SK-N-SH (cell line): ENCODE measurements around the gene MED22. TPM values are rescaled to one million over a fixed set of nuclear protein-coding genes. Genes with fewer than 3 reads are reported as not detected.
A peak's percentile ranks its signal among the peaks of the same experiment; 100 is the strongest.

Experiments used
- CTCF ChIA-PET: fragments of 300-600, 350-600 bp; formaldehyde crosslinking; extraction: SDS; loops from one replicate; lab custom pipeline; 2021; lab: Yijun Ruan, JAX
- POLR2A ChIA-PET: fragments of 350-600 bp; sonication (Branson Sonifier 250); formaldehyde crosslinking; extraction: SDS; loops from one replicate; lab custom pipeline; 2020; ENCODE audit warnings: antibody characterized with exemption, inconsistent platforms; lab: Yijun Ruan, JAX
- DNase-seq: peaks from one replicate; pipeline ENCODE4 v3.0.0; 2012
- H2AFZ ChIP-seq: fragments of 200-600 bp; sonication (generic); 2 replicates; pipeline ENCODE4 v1.8.1; 2016; ENCODE audit warnings: antibody characterized with exemption, mild to moderate bottlenecking, low read depth
- H3F3A ChIP-seq: fragments of 200-600 bp; sonication (generic); replicated peaks from 2 replicates; pipeline ENCODE3; 2016; ENCODE audit warnings: antibody characterized with exemption, mild to moderate bottlenecking; ENCODE audit not compliant: insufficient read depth
- H3K27ac ChIP-seq, 2 experiments: fragments of 200-500 bp in 1 of 2; fragments of 200-600 bp in 1 of 2; sonication (Bioruptor generic) in 1 of 2; sonication (generic), shearing (Covaris generic) in 1 of 2; 2 replicates each; pipeline versions ENCODE4 v1.5.1 to v1.6.1; 2014 to 2016; ENCODE audit warnings: low read depth in 2 of 2, inconsistent platforms in 1 of 2, low read length in 1 of 2, mild to moderate bottlenecking in 1 of 2, mixed read lengths in 1 of 2
- H3K27me3 ChIP-seq: fragments of 200-600 bp; sonication (generic), shearing (Covaris generic); 2 replicates; pipeline ENCODE4 v1.6.1; 2016; ENCODE audit warnings: mixed run types; ENCODE audit not compliant: insufficient read depth
- H3K36me3 ChIP-seq, 2 experiments: fragments of 200-500 bp in 1 of 2; fragments of 200-600 bp in 1 of 2; sonication (Bioruptor generic) in 1 of 2; sonication (generic) in 1 of 2; replicated peaks in 1 of 2; 2 replicates each; pipeline versions ENCODE3 to v1.5.1; 2014 to 2016; ENCODE audit warnings: low read length in 1 of 2, mild to moderate bottlenecking in 1 of 2; ENCODE audit not compliant: insufficient read depth in 2 of 2, control insufficient read depth in 1 of 2
- H3K4me1 ChIP-seq, 2 experiments: fragments of 200-500 bp in 1 of 2; fragments of 200-600 bp in 1 of 2; sonication (Bioruptor generic) in 1 of 2; sonication (generic), shearing (Covaris generic) in 1 of 2; 2 replicates each; pipeline versions ENCODE4 v1.5.1 to v1.6.1; 2014 to 2016; ENCODE audit warnings: low read depth in 1 of 2, low read length in 1 of 2, mixed run types in 1 of 2; ENCODE audit not compliant: insufficient read depth in 2 of 2, control insufficient read depth in 1 of 2
- H3K4me2 ChIP-seq: fragments of 200-600 bp; sonication (generic), shearing (Covaris generic); 2 replicates; pipeline ENCODE4 v1.6.1; 2017; ENCODE audit warnings: mixed run types
- H3K4me3 ChIP-seq, 2 experiments: fragments of 200-500 bp in 1 of 2; fragments of 200-600 bp in 1 of 2; sonication (Bioruptor generic) in 1 of 2; sonication (generic), shearing (Covaris generic) in 1 of 2; 2 replicates each; pipeline versions ENCODE4 v1.5.1 to v1.8.1; 2014 to 2016; ENCODE audit warnings: low read depth in 2 of 2, inconsistent platforms in 1 of 2, low read length in 1 of 2, mild to moderate bottlenecking in 1 of 2, mixed read lengths in 1 of 2, moderate library complexity in 1 of 2
- H3K79me2 ChIP-seq: fragments of 200-600 bp; sonication (generic); 2 replicates; pipeline ENCODE4 v1.8.1; 2017; ENCODE audit warnings: mild to moderate bottlenecking; ENCODE audit not compliant: insufficient read depth
- H3K9ac ChIP-seq: fragments of 200-600 bp; sonication (generic); 2 replicates; pipeline ENCODE4 v1.6.1; 2017; ENCODE audit warnings: mixed run types
- H3K9me2 ChIP-seq: fragments of 200-600 bp; sonication (generic); 2 replicates; pipeline ENCODE4 v1.6.1; 2017; ENCODE audit warnings: mixed run types
- H3K9me3 ChIP-seq: fragments of 200-600 bp; sonication (generic); 2 replicates; pipeline ENCODE4 v1.6.1; 2017; ENCODE audit warnings: mixed run types, mild to moderate bottlenecking, moderate library complexity
- H4K20me1 ChIP-seq: fragments of 200-600 bp; sonication (generic); 2 replicates; pipeline ENCODE4 v1.6.1; 2017; ENCODE audit warnings: mild to moderate bottlenecking, mixed run types; ENCODE audit not compliant: insufficient read depth
- EP300 ChIP-seq, 2 experiments: IDR thresholded peaks; 2 replicates each; pipeline versions ENCODE4 v1.4.0 to v1.6.1; 2012; ENCODE audit warnings: borderline replicate concordance in 1 of 2, low read depth in 1 of 2, low read length in 1 of 2
- EZH2phosphoT487 ChIP-seq: fragments of 200-600 bp; sonication (generic); IDR thresholded peaks from 2 replicates; pipeline ENCODE4 v1.6.1; 2017; ENCODE audit warnings: low read depth, mixed run types, mild to moderate bottlenecking, antibody characterized with exemption, moderate library complexity, borderline replicate concordance
- FOXJ3 ChIP-seq: sonication (generic); formaldehyde crosslinking; IDR thresholded peaks from 2 replicates; pipeline ENCODE4 v1.5.1; 2020; ENCODE audit warnings: mild to moderate bottlenecking, missing genetic modification reagents
- GATA2 ChIP-seq: sonication (generic); formaldehyde crosslinking; IDR thresholded peaks from 2 replicates; pipeline ENCODE4 v1.5.0; 2020; ENCODE audit warnings: mild to moderate bottlenecking, missing genetic modification reagents
- JUND ChIP-seq: IDR thresholded peaks from 2 replicates; pipeline ENCODE4 v1.4.0; 2012
- MXI1 ChIP-seq: IDR thresholded peaks from 2 replicates; pipeline ENCODE4 v1.6.1; 2012; ENCODE audit warnings: mild to moderate bottlenecking, low read depth, low read length, improper control_type of control experiment
- NRF1 ChIP-seq: IDR thresholded peaks from 2 replicates; pipeline ENCODE4 v1.6.1; 2012; ENCODE audit warnings: low read depth, mild to moderate bottlenecking, low read length
- POLR2AphosphoS5 ChIP-seq: IDR thresholded peaks from 2 replicates; pipeline ENCODE4 v1.6.1; 2012; ENCODE audit warnings: low read depth, low read length
- RFX5 ChIP-seq: IDR thresholded peaks from 2 replicates; pipeline ENCODE4 v1.6.1; 2012; ENCODE audit warnings: mild to moderate bottlenecking, improper control_type of control experiment, low read length
- SIN3A ChIP-seq: IDR thresholded peaks from 2 replicates; pipeline ENCODE4 v1.6.1; 2012; ENCODE audit warnings: low read depth, mild to moderate bottlenecking, low read length, moderate library complexity, borderline replicate concordance
- SMC3 ChIP-seq: IDR thresholded peaks from 2 replicates; pipeline ENCODE4 v1.6.1; 2012; ENCODE audit warnings: low read depth, low read length, improper control_type of control experiment
- YY1 ChIP-seq: IDR thresholded peaks from 2 replicates; pipeline ENCODE4 v1.4.0; 2012; ENCODE audit warnings: low read depth, mild to moderate bottlenecking
- WGBS: methylation state at CpG from one replicate; pipeline ENCODE4 v1.1.6; 2017; ENCODE audit warnings: low lambda C conversion rate; 5-methylcytosine and 5-hydroxymethylcytosine counted together
- polyA plus RNA-seq, 3 experiments: library from polyadenylated mRNA; depleted of rRNA; stranded (reverse); fragments of >200 nt; gene quantifications; 2 replicates each; pipeline ENCODE4 v1.2.3, GENCODE V29; 2012
- TF ChIP-seq, protein P1 (sequence below): fragments of 150-350 bp; IDR thresholded peaks from 2 replicates; pipeline ENCODE4 v1.6.1; 2017; ENCODE audit warnings: antibody characterized with exemption, low read length, low read depth, borderline replicate concordance
- TF ChIP-seq, protein P2 (sequence below): fragments of 150-350 bp; IDR thresholded peaks from 2 replicates; pipeline ENCODE4 v1.6.1; 2016; ENCODE audit warnings: mild to moderate bottlenecking, low read depth, low read length
- TF ChIP-seq, protein P3 (sequence below): IDR thresholded peaks from 2 replicates; pipeline ENCODE4 v1.4.0; 2012; ENCODE audit warnings: low read depth, borderline replicate concordance
- TF ChIP-seq, protein P4 (sequence below): IDR thresholded peaks from 2 replicates; pipeline ENCODE4 v1.4.0; 2012; ENCODE audit warnings: low read depth
- TF ChIP-seq, protein P5 (sequence below): IDR thresholded peaks from 2 replicates; pipeline ENCODE4 v1.4.0; 2012; ENCODE audit warnings: low read depth, borderline replicate concordance
- TF ChIP-seq, protein P6 (sequence below): IDR thresholded peaks from 2 replicates; pipeline ENCODE4; 2012
- TF ChIP-seq, protein P7 (sequence below): IDR thresholded peaks from 2 replicates; pipeline ENCODE4 v1.6.1; 2012; ENCODE audit warnings: mild to moderate bottlenecking, low read depth, low read length, moderate library complexity

Gene MED22
- polyA plus RNA-seq, 1 of the 3 experiments (the other 2 are of a cell fraction) = 27.9 TPM

DNA sequence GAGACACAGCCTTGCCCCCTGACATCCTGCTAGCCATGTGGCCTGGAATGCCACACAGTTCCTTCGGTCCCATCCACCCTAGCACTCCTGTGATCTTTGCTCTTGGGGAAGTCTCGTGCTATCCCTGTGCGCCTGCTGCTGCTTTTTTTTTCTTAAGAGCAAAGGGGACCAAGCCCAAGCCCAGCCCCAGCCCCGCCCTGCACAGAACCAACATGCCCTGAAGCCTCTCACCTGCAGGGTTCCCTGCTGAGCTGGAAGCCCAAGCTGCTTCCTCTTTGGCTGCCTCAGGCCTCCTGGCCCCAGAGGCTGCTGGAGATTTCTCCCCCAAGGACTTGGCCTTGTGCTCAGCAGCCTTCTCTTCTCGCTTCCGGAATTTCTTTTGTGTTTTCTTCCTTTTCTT, 13.8 kb downstream of the MED22 start:
- H3K9me2 ChIP-seq = no peaks in the 10 kb centered on the region
- H3K4me2 ChIP-seq = peak overlapping the region; percentile 89
- H3K27me3 ChIP-seq = no peaks in the 10 kb centered on the region
- POLR2A ChIA-PET = interaction anchor here (0.5 to 3.8 kb wide), 2 partner anchors 14 to 21 kb away, joined by 3 to 16 read pairs; partner anchors contain the start of genes MED22 and RPL7A
- H3F3A ChIP-seq = peaks cover 21% of the 10 kb centered on the region
- H3K79me2 ChIP-seq = peaks cover 27% of the 10 kb centered on the region
- peaks cover 8 to 15% of the 10 kb centered on the region in 2 experiments; a peak in 1 of 4 replicates for H3K4me1 ChIP-seq
- H4K20me1 ChIP-seq = 0 out of 2 replicates have a peak, but pooled peaks cover 13% of the 10 kb centered on the region
- H3K36me3 ChIP-seq = peaks cover 43 to 50% of the 10 kb centered on the region in 2 experiments
- peak overlapping the region in 1 of 2 experiments; percentile 70; a peak in 1 of 4 replicates for H3K4me3 ChIP-seq
- no peak for DNase-seq
- no peaks in the 10 kb centered on the region for H3K9me3 ChIP-seq
- CTCF ChIA-PET = interaction anchor here (1.3 to 4.8 kb wide), 3 partner anchors 14 to 154 kb away, joined by 6 to 33 read pairs (median 7); partner anchors contain the start of genes MED22 and RPL7A
- TF ChIP-seq, protein P1, sequence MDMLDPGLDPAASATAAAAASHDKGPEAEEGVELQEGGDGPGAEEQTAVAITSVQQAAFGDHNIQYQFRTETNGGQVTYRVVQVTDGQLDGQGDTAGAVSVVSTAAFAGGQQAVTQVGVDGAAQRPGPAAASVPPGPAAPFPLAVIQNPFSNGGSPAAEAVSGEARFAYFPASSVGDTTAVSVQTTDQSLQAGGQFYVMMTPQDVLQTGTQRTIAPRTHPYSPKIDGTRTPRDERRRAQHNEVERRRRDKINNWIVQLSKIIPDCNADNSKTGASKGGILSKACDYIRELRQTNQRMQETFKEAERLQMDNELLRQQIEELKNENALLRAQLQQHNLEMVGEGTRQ = no peak
- TF ChIP-seq GATA2 (CRISPR knock-in tag) = no peak
- TF ChIP-seq, protein P2, sequence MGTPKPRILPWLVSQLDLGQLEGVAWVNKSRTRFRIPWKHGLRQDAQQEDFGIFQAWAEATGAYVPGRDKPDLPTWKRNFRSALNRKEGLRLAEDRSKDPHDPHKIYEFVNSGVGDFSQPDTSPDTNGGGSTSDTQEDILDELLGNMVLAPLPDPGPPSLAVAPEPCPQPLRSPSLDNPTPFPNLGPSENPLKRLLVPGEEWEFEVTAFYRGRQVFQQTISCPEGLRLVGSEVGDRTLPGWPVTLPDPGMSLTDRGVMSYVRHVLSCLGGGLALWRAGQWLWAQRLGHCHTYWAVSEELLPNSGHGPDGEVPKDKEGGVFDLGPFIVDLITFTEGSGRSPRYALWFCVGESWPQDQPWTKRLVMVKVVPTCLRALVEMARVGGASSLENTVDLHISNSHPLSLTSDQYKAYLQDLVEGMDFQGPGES = no peak
- no peak for TF ChIP-seq EP300 (IDR thresholded peaks at IDR 0.05; ENCODE audit: borderline replicate concordance in 1 of 2, low read depth in 1 of 2, low read length in 1 of 2)
- TF ChIP-seq JUND = no peak
- no peak for TF ChIP-seq RFX5
- TF ChIP-seq, protein P3, sequence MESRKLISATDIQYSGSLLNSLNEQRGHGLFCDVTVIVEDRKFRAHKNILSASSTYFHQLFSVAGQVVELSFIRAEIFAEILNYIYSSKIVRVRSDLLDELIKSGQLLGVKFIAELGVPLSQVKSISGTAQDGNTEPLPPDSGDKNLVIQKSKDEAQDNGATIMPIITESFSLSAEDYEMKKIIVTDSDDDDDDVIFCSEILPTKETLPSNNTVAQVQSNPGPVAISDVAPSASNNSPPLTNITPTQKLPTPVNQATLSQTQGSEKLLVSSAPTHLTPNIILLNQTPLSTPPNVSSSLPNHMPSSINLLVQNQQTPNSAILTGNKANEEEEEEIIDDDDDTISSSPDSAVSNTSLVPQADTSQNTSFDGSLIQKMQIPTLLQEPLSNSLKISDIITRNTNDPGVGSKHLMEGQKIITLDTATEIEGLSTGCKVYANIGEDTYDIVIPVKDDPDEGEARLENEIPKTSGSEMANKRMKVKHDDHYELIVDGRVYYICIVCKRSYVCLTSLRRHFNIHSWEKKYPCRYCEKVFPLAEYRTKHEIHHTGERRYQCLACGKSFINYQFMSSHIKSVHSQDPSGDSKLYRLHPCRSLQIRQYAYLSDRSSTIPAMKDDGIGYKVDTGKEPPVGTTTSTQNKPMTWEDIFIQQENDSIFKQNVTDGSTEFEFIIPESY = no peak
- no peak for TF ChIP-seq SIN3A
- TF ChIP-seq, protein P4, sequence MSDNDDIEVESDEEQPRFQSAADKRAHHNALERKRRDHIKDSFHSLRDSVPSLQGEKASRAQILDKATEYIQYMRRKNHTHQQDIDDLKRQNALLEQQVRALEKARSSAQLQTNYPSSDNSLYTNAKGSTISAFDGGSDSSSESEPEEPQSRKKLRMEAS = no peak
- TF ChIP-seq, protein P5, sequence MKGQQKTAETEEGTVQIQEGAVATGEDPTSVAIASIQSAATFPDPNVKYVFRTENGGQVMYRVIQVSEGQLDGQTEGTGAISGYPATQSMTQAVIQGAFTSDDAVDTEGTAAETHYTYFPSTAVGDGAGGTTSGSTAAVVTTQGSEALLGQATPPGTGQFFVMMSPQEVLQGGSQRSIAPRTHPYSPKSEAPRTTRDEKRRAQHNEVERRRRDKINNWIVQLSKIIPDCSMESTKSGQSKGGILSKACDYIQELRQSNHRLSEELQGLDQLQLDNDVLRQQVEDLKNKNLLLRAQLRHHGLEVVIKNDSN = no peak
- TF ChIP-seq, protein P6, sequence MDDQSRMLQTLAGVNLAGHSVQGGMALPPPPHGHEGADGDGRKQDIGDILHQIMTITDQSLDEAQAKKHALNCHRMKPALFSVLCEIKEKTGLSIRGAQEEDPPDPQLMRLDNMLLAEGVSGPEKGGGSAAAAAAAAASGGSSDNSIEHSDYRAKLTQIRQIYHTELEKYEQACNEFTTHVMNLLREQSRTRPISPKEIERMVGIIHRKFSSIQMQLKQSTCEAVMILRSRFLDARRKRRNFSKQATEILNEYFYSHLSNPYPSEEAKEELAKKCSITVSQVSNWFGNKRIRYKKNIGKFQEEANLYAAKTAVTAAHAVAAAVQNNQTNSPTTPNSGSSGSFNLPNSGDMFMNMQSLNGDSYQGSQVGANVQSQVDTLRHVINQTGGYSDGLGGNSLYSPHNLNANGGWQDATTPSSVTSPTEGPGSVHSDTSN = no peak
- no peak for TF ChIP-seq POLR2AphosphoS5
- no peak for TF ChIP-seq EZH2phosphoT487
- TF ChIP-seq, protein P7, sequence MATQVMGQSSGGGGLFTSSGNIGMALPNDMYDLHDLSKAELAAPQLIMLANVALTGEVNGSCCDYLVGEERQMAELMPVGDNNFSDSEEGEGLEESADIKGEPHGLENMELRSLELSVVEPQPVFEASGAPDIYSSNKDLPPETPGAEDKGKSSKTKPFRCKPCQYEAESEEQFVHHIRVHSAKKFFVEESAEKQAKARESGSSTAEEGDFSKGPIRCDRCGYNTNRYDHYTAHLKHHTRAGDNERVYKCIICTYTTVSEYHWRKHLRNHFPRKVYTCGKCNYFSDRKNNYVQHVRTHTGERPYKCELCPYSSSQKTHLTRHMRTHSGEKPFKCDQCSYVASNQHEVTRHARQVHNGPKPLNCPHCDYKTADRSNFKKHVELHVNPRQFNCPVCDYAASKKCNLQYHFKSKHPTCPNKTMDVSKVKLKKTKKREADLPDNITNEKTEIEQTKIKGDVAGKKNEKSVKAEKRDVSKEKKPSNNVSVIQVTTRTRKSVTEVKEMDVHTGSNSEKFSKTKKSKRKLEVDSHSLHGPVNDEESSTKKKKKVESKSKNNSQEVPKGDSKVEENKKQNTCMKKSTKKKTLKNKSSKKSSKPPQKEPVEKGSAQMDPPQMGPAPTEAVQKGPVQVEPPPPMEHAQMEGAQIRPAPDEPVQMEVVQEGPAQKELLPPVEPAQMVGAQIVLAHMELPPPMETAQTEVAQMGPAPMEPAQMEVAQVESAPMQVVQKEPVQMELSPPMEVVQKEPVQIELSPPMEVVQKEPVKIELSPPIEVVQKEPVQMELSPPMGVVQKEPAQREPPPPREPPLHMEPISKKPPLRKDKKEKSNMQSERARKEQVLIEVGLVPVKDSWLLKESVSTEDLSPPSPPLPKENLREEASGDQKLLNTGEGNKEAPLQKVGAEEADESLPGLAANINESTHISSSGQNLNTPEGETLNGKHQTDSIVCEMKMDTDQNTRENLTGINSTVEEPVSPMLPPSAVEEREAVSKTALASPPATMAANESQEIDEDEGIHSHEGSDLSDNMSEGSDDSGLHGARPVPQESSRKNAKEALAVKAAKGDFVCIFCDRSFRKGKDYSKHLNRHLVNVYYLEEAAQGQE = no peak
- no peak for TF ChIP-seq SMC3
- no peak for TF ChIP-seq MXI1
- TF ChIP-seq YY1 = no peak
- TF ChIP-seq NRF1 = no peak
- TF ChIP-seq FOXJ3 = no peak
- 95% methylated on average over 6 of the region's 6 CpGs for WGBS
- no peak overlapping the region for H2AFZ ChIP-seq
- H3K9ac ChIP-seq = peak overlapping the region; percentile 85; the same call in 1 of the 2 replicates
- no peak overlapping the region for H3K27ac ChIP-seq
